PC-3 (cell line): ENCODE data around the gene ITLN2. TPM values are rescaled to one million over a fixed set of nuclear protein-coding genes. Genes with fewer than 3 reads are reported as not detected.

Experiments used
- ATAC-seq: fragments of 200-7000 bp; cut with Tn5 transposase; 2 replicates; pipeline ENCODE4 v1.9.1; 2020; ENCODE audit warnings: mild to moderate bottlenecking, moderate library complexity
- BruUV-seq: library from RNA; stranded (reverse); fragments of 400-500 nt; replicated peaks from 2 replicates; lab custom pipeline; 2021; lab: Mats Ljungman, UMichigan
- CTCF ChIA-PET: fragments of 300-600 bp; sonication (Branson Sonifier 250); formaldehyde crosslinking; loops from one replicate; lab custom pipeline; 2022; ENCODE audit warnings: antibody characterized with exemption; lab: Charles Lee
- POLR2A ChIA-PET: fragments of 300-600 bp; sonication (Branson Sonifier 250); formaldehyde crosslinking; loops from one replicate; lab custom pipeline; 2022; ENCODE audit warnings: antibody characterized with exemption; ENCODE audit not compliant: unreplicated experiment; lab: Charles Lee
- DNase-seq: peaks from one replicate; pipeline ENCODE4 v3.0.0-alpha.2; 2015
- H2AFZ ChIP-seq: fragments of 300-600 bp; sonication (generic); 2 replicates; pipeline ENCODE4 v1.6.0; 2016; ENCODE audit warnings: antibody characterized with exemption, low read length
- H3F3A ChIP-seq: fragments of 300-600 bp; sonication (generic); one replicate; pipeline ENCODE4 v1.6.0; 2017; ENCODE audit warnings: antibody characterized with exemption, low read length, control low read depth, mild to moderate bottlenecking; ENCODE audit not compliant: unreplicated experiment
- H3K27ac ChIP-seq: fragments of 300-600 bp; sonication (generic); 2 replicates; pipeline ENCODE4 v1.5.1; 2016; ENCODE audit warnings: mild to moderate bottlenecking, low read length
- H3K27me3 ChIP-seq: fragments of 300-600 bp; sonication (generic); 2 replicates; pipeline ENCODE4 v1.6.1; 2016; ENCODE audit warnings: low read length, mixed read lengths
- H3K36me3 ChIP-seq: fragments of 300-600 bp; sonication (generic); 2 replicates; pipeline ENCODE4 v1.6.1; 2016; ENCODE audit warnings: low read depth, mixed run types, low read length, mixed read lengths
- H3K4me1 ChIP-seq: fragments of 300-600 bp; sonication (generic); 2 replicates; pipeline ENCODE4 v1.5.1; 2016; ENCODE audit warnings: low read length; ENCODE audit not compliant: insufficient read depth
- H3K4me2 ChIP-seq: fragments of 300-600 bp; sonication (generic); 2 replicates; pipeline ENCODE4 v1.6.0; 2016; ENCODE audit warnings: low read length
- H3K4me3 ChIP-seq: fragments of 300-600 bp; sonication (generic); 2 replicates; pipeline ENCODE4 v1.5.1; 2016; ENCODE audit warnings: mild to moderate bottlenecking, low read length, mixed read lengths
- H3K79me2 ChIP-seq: fragments of 300-600 bp; sonication (generic); 2 replicates; pipeline ENCODE4 v1.6.1; 2017; ENCODE audit warnings: low read length, mixed read lengths
- H3K9ac ChIP-seq: fragments of 300-600 bp; sonication (generic); 2 replicates; pipeline ENCODE4 v1.6.0; 2016; ENCODE audit warnings: mild to moderate bottlenecking, low read length
- H3K9me2 ChIP-seq: fragments of 300-600 bp; sonication (generic); replicated peaks from 2 replicates; pipeline ENCODE4 v1.6.1; 2016; ENCODE audit warnings: mixed run types, low read length, mixed read lengths
- H3K9me3 ChIP-seq: fragments of 300-600 bp; sonication (generic); 2 replicates; pipeline ENCODE4 v1.6.1; 2016; ENCODE audit warnings: low read length, mixed read lengths
- H4K20me1 ChIP-seq: fragments of 300-600 bp; sonication (generic); 2 replicates; pipeline ENCODE4 v1.6.1; 2016; ENCODE audit warnings: low read length, mixed read lengths
- CTCF ChIP-seq: fragments of 300-600 bp; sonication (generic); conservative IDR thresholded peaks from 2 replicates; pipeline ENCODE4 v1.5.1; 2017; ENCODE audit warnings: antibody characterized with exemption, low read depth, mild to moderate bottlenecking, low read length
- EZH2 ChIP-seq: fragments of 300-600 bp; sonication (generic); IDR thresholded peaks from one replicate; pipeline ENCODE4 v1.6.1; 2017; ENCODE audit warnings: antibody characterized with exemption, mild to moderate bottlenecking, low read length; ENCODE audit not compliant: unreplicated experiment
- EZH2phosphoT487 ChIP-seq: fragments of 300-600 bp; sonication (generic); IDR thresholded peaks from 2 replicates; pipeline ENCODE4 v1.6.1; 2018; ENCODE audit warnings: mild to moderate bottlenecking, antibody characterized with exemption, low read length, borderline replicate concordance
- intact Hi-C: fragments of 100-400 bp; cut with micrococcal nuclease; formaldehyde crosslinking; loops from 2 replicates; pipeline ENCODE4 v1.9.0; 2023
- total RNA-seq: library from RNA; depleted of rRNA; stranded (reverse); fragments of >200 nt; gene quantifications from 2 replicates; pipeline ENCODE4 v1.2.3, GENCODE V29; 2014

The ITLN2 gene
- total RNA-seq, 1 experiment from 2014 or later = not detected

GRCh38 chr1:161000736-161001480, 46.3 kb upstream of the ITLN2 start:
- peaks cover 26% of the 10 kb centered on the region for H3K79me2 ChIP-seq
- ATAC-seq (no peak), DNase-seq (no peak)
- no TSS peak for BruUV-seq
- no peak for TF ChIP-seq EZH2
- no peak for TF ChIP-seq EZH2phosphoT487
- TF ChIP-seq CTCF = no peak
- no peaks in the 10 kb centered on the region for H3K9me2 ChIP-seq
- no peaks in the 10 kb centered on the region for H3K27me3 ChIP-seq
- H3F3A ChIP-seq = peaks cover 8% of the 10 kb centered on the region
- H3K4me1 ChIP-seq = peaks cover 18% of the 10 kb centered on the region
- CTCF ChIA-PET = no interaction called here
- H2AFZ ChIP-seq = no peak overlapping the region
- intact Hi-C loops = no loop called here
- no peaks in the 10 kb centered on the region for H3K9me3 ChIP-seq
- H3K4me2 ChIP-seq = no peak overlapping the region
- POLR2A ChIA-PET = no interaction called here
- H3K4me3 ChIP-seq = no peak overlapping the region
- peaks cover 43% of the 10 kb centered on the region for H3K36me3 ChIP-seq
- H3K9ac ChIP-seq = no peak overlapping the region
- H3K27ac ChIP-seq = no peak overlapping the region
- no peaks in the 10 kb centered on the region for H4K20me1 ChIP-seq

GRCh38 chr1:160999376-160999775, 44.8 kb upstream of the ITLN2 start:
- Histone ChIP-seq H3K9ac (no peak overlapping the region), H3K9me3 (no peaks in the 10 kb centered on the region), H3F3A (peaks cover 11% of the 10 kb centered on the region), H4K20me1 (no peaks in the 10 kb centered on the region), H3K9me2 (no peaks in the 10 kb centered on the region), H3K27ac (no peak overlapping the region), H3K36me3 (peaks cover 43% of the 10 kb centered on the region), H3K4me3 (no peak overlapping the region), H3K79me2 (peaks cover 13% of the 10 kb centered on the region), H3K27me3 (no peaks in the 10 kb centered on the region), H2AFZ (no peak overlapping the region), H3K4me2 (no peak overlapping the region), H3K4me1 (peaks cover 33% of the 10 kb centered on the region)
- BruUV-seq = no TSS peak
- CTCF ChIA-PET = no interaction called here
- intact Hi-C loops = no loop called here
- POLR2A ChIA-PET = no interaction called here
- DNase-seq (no peak), ATAC-seq (no peak)
- no peak for TF ChIP-seq EZH2
- TF ChIP-seq CTCF = no peak
- TF ChIP-seq EZH2phosphoT487 = no peak
